Stimulated activated CD8-positive, alpha-beta memory T cell treated with anti-CD3 and anti-CD28 coated beads, Interleukin-2, amount 100 ng/mL, for 1 hour (primary cell): Measurements from ENCODE around the gene YY1.
"Not testable (repeated sequence)": the region's sequence is repeated elsewhere in the genome, so short reads cannot be mapped to it uniquely, and the experiment has no call there.

Experiments used
- DNase-seq, 2 donors: peaks; one replicate each; pipeline ENCODE4 v3.0.0-alpha.2; 2020; ENCODE audit warnings: low read depth in 2 of 2

The YY1 gene

GRCh38 chr14:100296106-100296651 lies 57.2 kb downstream of the YY1 start:
- no peak for DNase-seq

GRCh38 chr14:100296729-100297128 lies 57.8 kb downstream of the YY1 start:
- DNase-seq: not testable (repeated sequence)

GRCh38 chr14:100297320-100298300 lies 58.7 kb downstream of the YY1 start:
- DNase-seq: no peak

GRCh38 chr14:100298551-100299237 lies 59.8 kb downstream of the YY1 start:
- no peak for DNase-seq

GRCh38 chr14:100299238-100299560 lies 60.3 kb downstream of the YY1 start:
- no peak for DNase-seq

- no peak for DNase-seq
Observed at GRCh38 chr14:100302616-100303015, 63.7 kb downstream of the YY1 start.

- DNase-seq: no peak
Observed at GRCh38 chr14:100303179-100303578, 64.2 kb downstream of the YY1 start.

GRCh38 chr14:100303925-100304324 lies 65.0 kb downstream of the YY1 start:
- no peak for DNase-seq

- no peak for DNase-seq
Observed at GRCh38 chr14:100304825-100305323, 65.9 kb downstream of the YY1 start.

- peak; percentile 34 to 46 for DNase-seq
Observed at GRCh38 chr14:100305324-100306100, 66.6 kb downstream of the YY1 start.

- DNase-seq: peak; percentile 59 to 60
Observed at GRCh38 chr14:100306101-100306997, 67.4 kb downstream of the YY1 start, which contains the start of gene SLC25A29. Gene SLC25A29 (minus strand): TSS chr14:100306444. CDS start chr14:100306232, 212 bp downstream.

GRCh38 chr14:100306998-100307765 lies 68.2 kb downstream of the YY1 start:
- no peak for DNase-seq

- DNase-seq: no peak
Observed at GRCh38 chr14:100307766-100308426, 69.0 kb downstream of the YY1 start.

GRCh38 chr14:100308427-100308792 lies 69.5 kb downstream of the YY1 start:
- not testable (repeated sequence) for DNase-seq

GRCh38 chr14:100309028-100309737 lies 70.2 kb downstream of the YY1 start:
- no peak for DNase-seq

GRCh38 chr14:100312110-100312876 lies 73.3 kb downstream of the YY1 start:
- not testable (repeated sequence) for DNase-seq

GRCh38 chr14:100312877-100313400 lies 74.0 kb downstream of the YY1 start:
- DNase-seq: no peak
